ENCODE data around the gene PBX4. TPM values are rescaled to one million over a fixed set of nuclear protein-coding genes. Genes with fewer than 3 reads are reported as not detected.

PBX4 gene
- total and polyA plus RNA-seq, 2 donors (not counting 1 experiment from before 2014, with no cell fraction given), result 11.7 TPM

DNA sequence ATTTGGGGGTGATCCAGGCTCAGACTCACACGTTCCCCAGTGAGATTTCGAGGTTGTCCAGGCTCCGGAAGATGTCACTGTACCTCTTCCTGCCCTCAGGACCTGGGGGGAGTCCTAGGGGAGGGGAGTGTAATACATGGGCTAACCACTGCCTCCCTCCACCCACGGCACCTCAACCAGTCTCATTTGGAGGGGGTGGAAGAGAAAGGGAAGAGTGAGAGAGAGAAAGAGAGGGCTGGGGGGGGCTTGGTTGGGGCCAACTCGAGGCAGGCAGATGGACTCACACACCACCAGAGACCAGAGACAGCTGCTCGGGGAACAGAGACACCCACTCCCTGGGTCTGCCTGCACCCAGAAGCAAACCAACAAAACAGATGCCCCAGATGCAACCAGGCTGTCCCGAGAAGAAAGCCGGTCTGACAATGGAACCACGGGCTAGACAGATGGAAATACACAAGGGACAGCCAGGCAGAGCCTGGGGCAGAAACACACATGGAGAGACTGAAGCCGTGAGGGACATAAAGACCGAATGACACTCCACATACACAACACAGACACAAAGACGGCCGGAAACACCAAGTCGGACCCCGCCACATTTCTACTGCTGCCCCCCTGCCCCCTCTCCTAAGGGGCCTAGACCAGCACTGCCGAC, 24.1 kb upstream of the PBX4 start:
- peak overlapping the region; percentile 95 to 98 for H3K27ac ChIP-seq (ENCODE audit: low read length in 2 of 2)
- peaks cover 20% of the 10 kb centered on the region for H4K20me1 ChIP-seq (ENCODE audit: control insufficient read depth, insufficient read depth, low read length, poor library complexity, severe bottlenecking)
- 0% methylated on average over 11 of the region's 16 CpGs for WGBS (ENCODE audit: insufficient coverage)
- Mint-ChIP-seq H3K27me3 (no peaks in the 10 kb centered on the region), H3K27ac (peak overlapping the region; percentile 98), H3K4me3 (peak overlapping the region; percentile 99), H3K9me3 (ENCODE audit: insufficient read depth) (no peaks in the 10 kb centered on the region), H3K4me1 (peaks cover 18% of the 10 kb centered on the region)
- intact Hi-C loops (cut with micrococcal nuclease), result loop anchor here (1.0 kb wide), 5 partner anchors 14 to 110 kb away; partner anchors contain the start of genes ATP13A1, LPAR2 and PBX4
- ChIA-PET CTCF (interaction anchor here (1.0 to 1.2 kb wide), 2 partner anchors 20 to 110 kb away, joined by 3 to 4 read pairs; no protein-coding TSS in a partner anchor), POLR2A (interaction anchor here (3.7 kb wide), 1 partner anchor 20 kb away, joined by 22 read pairs; the partner anchor contains the start of gene ATP13A1)
- peak overlapping the region; percentile 98 for H3K4me2 ChIP-seq (replicated peaks; ENCODE audit: low read depth, low read length, poor library complexity, severe bottlenecking)
- DNase-seq (no peak), ATAC-seq (ENCODE audit: low read depth) (peak; percentile 3)
- TF ChIP-seq, protein P1, sequence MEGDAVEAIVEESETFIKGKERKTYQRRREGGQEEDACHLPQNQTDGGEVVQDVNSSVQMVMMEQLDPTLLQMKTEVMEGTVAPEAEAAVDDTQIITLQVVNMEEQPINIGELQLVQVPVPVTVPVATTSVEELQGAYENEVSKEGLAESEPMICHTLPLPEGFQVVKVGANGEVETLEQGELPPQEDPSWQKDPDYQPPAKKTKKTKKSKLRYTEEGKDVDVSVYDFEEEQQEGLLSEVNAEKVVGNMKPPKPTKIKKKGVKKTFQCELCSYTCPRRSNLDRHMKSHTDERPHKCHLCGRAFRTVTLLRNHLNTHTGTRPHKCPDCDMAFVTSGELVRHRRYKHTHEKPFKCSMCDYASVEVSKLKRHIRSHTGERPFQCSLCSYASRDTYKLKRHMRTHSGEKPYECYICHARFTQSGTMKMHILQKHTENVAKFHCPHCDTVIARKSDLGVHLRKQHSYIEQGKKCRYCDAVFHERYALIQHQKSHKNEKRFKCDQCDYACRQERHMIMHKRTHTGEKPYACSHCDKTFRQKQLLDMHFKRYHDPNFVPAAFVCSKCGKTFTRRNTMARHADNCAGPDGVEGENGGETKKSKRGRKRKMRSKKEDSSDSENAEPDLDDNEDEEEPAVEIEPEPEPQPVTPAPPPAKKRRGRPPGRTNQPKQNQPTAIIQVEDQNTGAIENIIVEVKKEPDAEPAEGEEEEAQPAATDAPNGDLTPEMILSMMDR (IDR thresholded peaks at IDR 0.05), result no peak
- TF ChIP-seq EZH2 (IDR thresholded peaks at IDR 0.05; ENCODE audit: borderline replicate concordance, insufficient read depth, low read depth, low read length, poor library complexity, severe bottlenecking), result no peak
- H3K36me3 ChIP-seq (replicated peaks in 1 of 2; ENCODE audit: control extremely low read depth in 1 of 2, control insufficient read depth in 1 of 2, extremely low read depth in 1 of 2, insufficient read depth in 2 of 2, low read length in 1 of 2), result peaks cover 0 to 70% of the 10 kb centered on the region in 2 experiments
- H3K4me3 ChIP-seq (ENCODE audit: control extremely low read depth in 1 of 5, extremely low read depth in 1 of 5, insufficient read depth in 1 of 5, low read depth in 2 of 5, low read length in 4 of 5), result peak overlapping the region; percentile 92 to 100 (median 95)
- H3K4me1 ChIP-seq (ENCODE audit: control insufficient read depth in 2 of 2, insufficient read depth in 2 of 2, low read length in 2 of 2), result peaks cover 17 to 21% of the 10 kb centered on the region in 2 donors
- peak overlapping the region; percentile 96 for H3K9ac ChIP-seq (ENCODE audit: low read length)
- H3K79me2 ChIP-seq (ENCODE audit: control insufficient read depth, insufficient read depth, low read length), result peaks cover 52% of the 10 kb centered on the region
- H3K27me3 ChIP-seq (replicated peaks in 1 of 4; ENCODE audit: control extremely low read depth in 1 of 4, control insufficient read depth in 3 of 4, insufficient read depth in 4 of 4, low read length in 3 of 4), result no peaks in the 10 kb centered on the region
- peak overlapping the region; percentile 76 for H2AFZ ChIP-seq (ENCODE audit: insufficient read depth, low read depth, low read length, poor library complexity, severe bottlenecking)
- peaks cover 0 to 3% (median 0%) of the 10 kb centered on the region in 3 donors for H3K9me3 ChIP-seq (ENCODE audit: control extremely low read depth in 1 of 3, control insufficient read depth in 2 of 3, insufficient read depth in 1 of 3, low read length in 2 of 3)
